T-helper 1 cell treated with Interleukin-12 subunit alpha and Interleukin-12 subunit beta and Interleukin-4 antibody, amounts not matched to agents 30 μg/mL and 1 μg/mL, for 36 hours (primary cell): Measurements from ENCODE around the gene RNF187.
A peak's percentile ranks its signal among the peaks of the same experiment; 100 is the strongest.

Experiments
- H3K27ac Mint-ChIP-seq: one replicate; pipeline ENCODE4 v1.8.0; 2021; ENCODE audit warnings: mild to moderate bottlenecking, mixed read lengths
- H3K27me3 Mint-ChIP-seq: one replicate; pipeline ENCODE4 v1.8.0; 2021; ENCODE audit warnings: low read depth, mixed read lengths
- H3K36me3 Mint-ChIP-seq: one replicate; pipeline ENCODE4 v1.8.0; 2021; ENCODE audit warnings: low read depth, mixed read lengths
- H3K4me1 Mint-ChIP-seq: one replicate; pipeline ENCODE4 v1.8.0; 2021; ENCODE audit warnings: low read depth, mixed read lengths
- H3K4me3 Mint-ChIP-seq: one replicate; pipeline ENCODE4 v1.8.0; 2021; ENCODE audit warnings: mild to moderate bottlenecking, moderate library complexity, mixed read lengths
- H3K9me3 Mint-ChIP-seq: one replicate; pipeline ENCODE4 v1.8.0; 2021; ENCODE audit warnings: mixed read lengths

Gene RNF187

DNA sequence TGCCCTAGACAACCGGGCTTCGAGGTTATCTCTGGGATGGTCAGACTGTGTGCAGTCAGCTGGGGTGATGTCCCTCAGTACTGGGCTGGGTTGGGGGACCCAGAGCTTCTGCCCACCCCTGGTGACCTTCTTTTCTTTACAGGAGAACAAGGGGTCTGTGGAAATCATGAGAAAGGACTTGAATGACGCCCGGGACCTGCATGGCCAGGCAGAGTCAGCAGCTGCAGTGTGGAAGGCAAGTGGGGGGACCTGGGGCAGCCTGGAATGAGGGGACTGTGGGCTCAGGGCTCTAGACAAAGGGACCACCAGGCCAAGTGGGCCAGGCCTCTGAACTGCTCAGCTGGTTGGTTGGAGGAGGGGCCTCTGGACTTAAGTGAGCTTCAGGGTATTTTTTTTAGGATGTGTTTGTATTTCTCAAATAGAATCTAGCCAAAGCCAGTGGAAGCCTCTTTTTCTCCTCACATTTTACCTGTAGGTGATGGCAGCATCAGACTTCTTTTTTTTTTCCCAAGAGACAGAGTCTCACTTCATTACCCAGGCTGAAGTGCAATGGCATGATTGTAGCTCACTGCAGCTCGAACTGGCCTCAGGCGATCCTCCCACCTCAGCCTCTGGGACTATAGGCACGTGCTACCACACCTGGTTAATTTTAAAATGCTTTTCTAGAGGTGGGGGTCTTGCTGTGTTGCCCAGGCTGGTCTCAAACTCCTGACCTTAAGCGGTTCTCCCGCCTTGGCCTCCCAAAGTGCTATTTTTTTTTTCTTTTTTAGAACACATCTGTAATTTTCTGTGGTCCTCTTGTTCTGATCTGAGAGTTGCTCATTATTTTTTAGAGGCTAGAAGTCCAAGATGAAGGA is 1.9 kb downstream of the RNF187 start:
- Mint-ChIP-seq H3K9me3 (no peaks in the 10 kb centered on the region), H3K4me3 (peak overlapping the region; percentile 94), H3K27ac (peak overlapping the region; percentile 41), H3K4me1 (peaks cover 31% of the 10 kb centered on the region), H3K27me3 (no peaks in the 10 kb centered on the region), H3K36me3 (peaks cover 36% of the 10 kb centered on the region)

DNA sequence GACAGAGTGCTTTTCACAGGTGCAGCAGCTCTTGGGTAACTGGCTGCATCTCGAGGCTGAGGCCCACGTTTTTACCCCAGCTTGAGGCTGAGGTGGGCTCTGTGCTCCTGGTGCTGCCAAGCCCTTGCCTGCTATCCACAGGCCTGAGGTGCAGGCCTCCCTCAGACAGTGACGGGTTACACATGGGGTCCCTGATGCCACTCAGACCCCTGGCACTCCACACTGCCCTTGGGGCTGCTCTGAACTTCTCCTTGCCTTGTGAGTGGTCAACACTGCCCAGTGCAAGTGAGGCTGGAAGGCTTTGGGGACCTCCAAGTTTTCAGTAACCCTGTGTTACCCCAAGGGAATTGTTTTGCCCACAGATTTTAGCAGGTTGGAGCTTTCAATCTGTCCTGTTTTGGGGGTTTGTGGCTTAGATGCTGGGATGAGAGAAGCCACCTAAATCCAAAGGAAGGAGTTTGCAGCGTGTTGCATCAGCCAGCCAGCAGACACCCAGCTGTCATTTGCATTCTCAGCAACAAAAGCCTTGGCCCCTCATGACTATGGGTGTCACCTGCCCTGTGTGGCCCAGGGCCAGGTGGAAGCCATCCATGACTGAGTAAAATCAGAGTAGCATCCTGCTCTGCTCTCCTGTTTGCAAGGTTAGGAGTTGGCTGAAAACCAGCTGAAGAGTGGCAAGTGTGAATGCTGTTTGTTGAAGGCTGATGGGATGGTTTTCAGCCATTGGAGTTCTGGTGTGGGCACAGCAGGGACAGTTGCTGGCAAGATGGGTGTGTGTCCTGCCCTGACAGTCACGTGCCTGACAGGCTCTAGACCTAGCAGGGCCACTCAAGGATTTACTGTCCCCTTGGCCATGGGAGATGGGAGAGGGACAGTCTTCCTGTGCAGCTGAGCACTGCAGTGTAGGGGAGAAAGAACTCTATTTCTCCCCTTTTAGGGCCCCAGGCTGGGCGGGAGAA is 3.2 kb downstream of the RNF187 start:
- H3K36me3 Mint-ChIP-seq: peaks cover 46% of the 10 kb centered on the region
- H3K27ac Mint-ChIP-seq: peak overlapping the region; percentile 50
- H3K4me3 Mint-ChIP-seq: peak overlapping the region; percentile 48
- H3K27me3 Mint-ChIP-seq: no peaks in the 10 kb centered on the region
- H3K4me1 Mint-ChIP-seq: peaks cover 32% of the 10 kb centered on the region
- no peaks in the 10 kb centered on the region for H3K9me3 Mint-ChIP-seq

DNA sequence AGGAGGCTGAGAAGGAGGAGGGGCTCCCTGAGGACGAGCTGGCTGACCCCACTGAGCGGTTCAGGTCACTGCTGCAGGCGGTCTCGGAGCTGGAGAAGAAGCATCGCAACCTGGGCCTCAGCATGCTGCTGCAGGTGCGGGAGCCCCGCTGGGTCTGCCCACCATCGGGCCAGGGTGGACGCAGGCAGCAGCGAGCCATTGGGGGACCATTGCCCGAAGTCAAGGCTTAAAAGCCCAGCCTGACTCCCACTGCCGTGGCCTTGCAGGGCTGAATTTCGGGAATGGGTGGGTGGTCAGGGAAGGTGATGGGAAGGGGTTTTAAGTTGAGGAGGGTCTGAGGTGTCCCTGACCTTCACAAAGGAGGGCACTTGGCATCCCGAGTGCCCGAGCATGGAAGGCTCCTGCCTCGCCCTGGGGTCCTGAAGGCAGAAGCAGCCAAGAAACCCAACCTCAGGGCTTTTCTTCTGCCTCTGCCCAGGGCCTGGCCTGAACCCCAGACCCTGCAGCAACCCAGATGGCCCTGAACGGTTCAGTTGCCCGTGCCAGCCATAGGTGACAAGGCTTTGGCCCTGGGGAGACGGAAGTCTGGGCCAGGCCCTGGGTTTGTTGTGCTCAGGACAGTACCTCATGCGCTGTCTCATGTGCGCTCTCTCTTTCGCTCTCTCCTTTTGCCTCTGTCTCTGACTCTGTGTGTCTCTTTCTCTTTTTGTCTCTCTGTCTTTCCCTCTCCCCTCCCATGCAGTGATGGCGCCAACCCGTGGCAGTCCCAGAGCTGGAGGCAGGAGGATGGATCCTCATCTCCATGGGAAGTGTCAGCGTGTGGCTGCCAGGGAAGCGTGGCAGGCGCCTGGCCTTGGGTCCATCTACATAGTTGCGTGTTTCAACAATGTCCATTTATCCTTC is 6.2 kb downstream of the RNF187 start:
- Mint-ChIP-seq H3K27ac (no peak overlapping the region), H3K4me3 (no peak overlapping the region), H3K9me3 (no peaks in the 10 kb centered on the region), H3K27me3 (no peaks in the 10 kb centered on the region), H3K4me1 (peaks cover 30% of the 10 kb centered on the region), H3K36me3 (peaks cover 68% of the 10 kb centered on the region)

DNA sequence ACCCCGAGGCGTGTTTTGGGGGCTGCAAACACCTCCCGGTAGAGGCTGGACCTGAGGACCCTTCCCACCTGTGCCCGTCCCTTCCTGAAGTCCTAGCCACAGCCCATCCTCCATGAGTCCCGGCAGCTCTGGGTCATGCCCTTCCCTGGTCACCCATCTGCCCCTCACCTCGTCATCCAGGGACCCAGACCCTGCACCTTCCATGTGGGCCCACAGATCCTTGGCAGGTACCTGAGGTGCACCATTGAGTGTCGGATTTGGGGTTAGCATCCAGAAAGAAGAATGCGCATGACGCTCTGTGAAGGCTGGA is 6.8 kb downstream of the RNF187 start:
- Mint-ChIP-seq H3K27ac (no peak overlapping the region), H3K4me1 (peaks cover 24% of the 10 kb centered on the region), H3K4me3 (no peak overlapping the region), H3K9me3 (no peaks in the 10 kb centered on the region), H3K36me3 (peaks cover 65% of the 10 kb centered on the region), H3K27me3 (no peaks in the 10 kb centered on the region)

GRCh38 chr1:228494391-228494790 is 7.2 kb downstream of the RNF187 start:
- Mint-ChIP-seq H3K9me3 (no peaks in the 10 kb centered on the region), H3K27me3 (no peaks in the 10 kb centered on the region), H3K4me3 (no peak overlapping the region), H3K4me1 (peaks cover 21% of the 10 kb centered on the region), H3K36me3 (peaks cover 66% of the 10 kb centered on the region), H3K27ac (no peak overlapping the region)

DNA sequence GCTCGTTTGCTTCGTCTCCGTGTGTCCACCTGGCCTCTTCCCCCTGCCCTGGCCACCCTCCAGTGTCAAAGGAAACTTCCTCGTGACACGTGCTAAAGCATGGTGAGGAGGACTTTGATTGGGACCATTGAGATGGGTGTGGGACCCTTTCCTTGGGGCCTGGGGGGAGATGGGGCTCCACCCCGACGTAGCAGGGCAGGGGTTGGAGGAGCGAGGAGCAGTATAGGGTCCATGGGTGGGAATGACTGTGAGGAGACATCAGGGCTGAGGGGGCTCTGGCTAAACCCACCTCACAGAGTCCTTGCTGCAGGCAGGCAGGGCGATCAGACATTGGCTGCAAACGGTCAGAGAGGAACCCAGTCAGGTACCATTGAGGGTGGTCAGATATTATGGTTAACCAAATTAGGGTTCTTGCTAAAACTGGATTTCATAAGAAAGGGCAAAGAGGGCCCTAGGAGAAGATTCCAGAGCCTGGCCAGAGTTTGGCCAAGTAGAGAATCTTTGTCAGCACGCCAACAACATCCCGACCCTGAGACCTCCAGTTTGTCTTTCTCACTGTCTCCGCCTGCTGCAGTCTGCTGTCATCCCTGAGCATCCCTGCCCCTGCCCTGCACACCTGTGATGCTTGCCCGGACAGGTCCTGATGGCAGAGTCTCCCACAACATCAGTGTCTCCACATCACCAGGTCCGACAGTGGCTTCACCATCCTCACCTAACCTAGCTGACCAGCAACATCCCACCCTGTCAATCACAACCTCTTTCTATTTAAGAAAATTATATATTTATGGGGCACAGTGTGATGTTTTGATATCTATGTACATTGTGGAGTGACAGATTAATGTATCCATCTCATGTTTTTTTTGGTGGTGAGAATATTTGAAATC is 8.0 kb downstream of the RNF187 start:
- Mint-ChIP-seq H3K36me3 (peaks cover 61% of the 10 kb centered on the region), H3K9me3 (no peaks in the 10 kb centered on the region), H3K4me1 (peaks cover 20% of the 10 kb centered on the region), H3K27ac (no peak overlapping the region), H3K4me3 (no peak overlapping the region), H3K27me3 (no peaks in the 10 kb centered on the region)

DNA sequence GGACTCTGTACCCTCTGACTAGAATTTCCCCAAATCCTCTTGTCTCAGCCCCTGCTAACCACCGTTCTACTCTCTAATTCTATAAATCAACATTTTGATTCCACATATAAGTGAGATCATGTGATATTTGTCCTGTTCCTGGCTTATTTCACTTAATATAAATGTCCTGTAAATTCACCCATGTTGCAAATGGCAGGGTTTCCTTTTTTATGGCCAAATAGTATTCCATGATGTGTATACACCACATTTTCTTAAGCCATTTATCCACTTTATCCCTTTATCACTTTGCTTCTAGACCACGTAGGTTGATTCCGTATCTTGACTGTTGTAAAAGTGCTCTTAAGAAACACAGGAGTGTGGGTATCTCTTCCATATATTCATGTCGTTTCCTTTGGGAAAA is 8.9 kb downstream of the RNF187 start:
- no peaks in the 10 kb centered on the region for H3K27me3 Mint-ChIP-seq
- no peaks in the 10 kb centered on the region for H3K9me3 Mint-ChIP-seq
- no peak overlapping the region for H3K4me3 Mint-ChIP-seq
- H3K4me1 Mint-ChIP-seq: peaks cover 22% of the 10 kb centered on the region
- H3K27ac Mint-ChIP-seq: no peak overlapping the region
- peaks cover 56% of the 10 kb centered on the region for H3K36me3 Mint-ChIP-seq

DNA sequence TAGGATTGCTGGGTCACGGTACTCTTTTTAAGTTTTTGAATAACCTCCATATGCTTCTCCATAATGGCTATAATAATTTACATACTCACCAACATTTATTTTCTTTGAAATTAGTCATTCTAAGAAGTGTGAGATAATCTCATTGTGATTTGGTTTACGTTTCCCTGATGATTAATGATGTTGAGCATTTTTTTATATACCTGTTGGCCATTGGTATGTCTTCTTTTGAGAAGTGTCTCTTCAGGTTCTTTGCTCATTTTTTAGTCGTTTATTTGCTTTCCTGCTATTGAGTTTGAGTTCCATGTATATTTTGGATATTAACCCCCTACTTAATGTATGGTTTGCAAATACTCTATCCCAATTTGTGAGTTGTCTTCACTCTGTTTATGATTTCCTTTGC is 9.3 kb downstream of the RNF187 start:
- no peak overlapping the region for H3K4me3 Mint-ChIP-seq
- peaks cover 26% of the 10 kb centered on the region for H3K4me1 Mint-ChIP-seq
- H3K27me3 Mint-ChIP-seq: no peaks in the 10 kb centered on the region
- H3K27ac Mint-ChIP-seq: no peak overlapping the region
- no peaks in the 10 kb centered on the region for H3K9me3 Mint-ChIP-seq
- peaks cover 55% of the 10 kb centered on the region for H3K36me3 Mint-ChIP-seq

DNA sequence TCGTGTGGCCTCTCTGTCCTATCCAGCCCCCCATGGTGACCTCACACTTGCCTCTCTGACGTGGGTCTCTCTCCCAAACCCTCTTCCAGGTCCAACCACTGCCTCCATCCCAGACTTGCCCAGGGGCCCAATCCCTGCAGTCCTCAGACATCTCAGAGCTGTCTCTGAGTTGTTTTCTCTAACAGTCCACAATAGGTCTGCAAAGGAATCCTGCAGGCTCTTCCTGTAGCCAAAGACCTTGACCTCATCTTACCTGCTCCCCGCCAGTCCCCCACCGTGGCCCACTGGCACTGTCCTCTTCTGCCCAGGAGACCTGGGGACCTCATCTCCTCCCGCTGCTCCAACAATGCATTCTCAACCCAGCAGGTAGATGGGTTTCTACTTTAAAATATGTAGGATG is 10.0 kb downstream of the RNF187 start:
- no peak overlapping the region for H3K27ac Mint-ChIP-seq
- peaks cover 48% of the 10 kb centered on the region for H3K36me3 Mint-ChIP-seq
- H3K4me3 Mint-ChIP-seq: no peak overlapping the region
- H3K27me3 Mint-ChIP-seq: no peaks in the 10 kb centered on the region
- no peaks in the 10 kb centered on the region for H3K9me3 Mint-ChIP-seq
- peaks cover 24% of the 10 kb centered on the region for H3K4me1 Mint-ChIP-seq

DNA sequence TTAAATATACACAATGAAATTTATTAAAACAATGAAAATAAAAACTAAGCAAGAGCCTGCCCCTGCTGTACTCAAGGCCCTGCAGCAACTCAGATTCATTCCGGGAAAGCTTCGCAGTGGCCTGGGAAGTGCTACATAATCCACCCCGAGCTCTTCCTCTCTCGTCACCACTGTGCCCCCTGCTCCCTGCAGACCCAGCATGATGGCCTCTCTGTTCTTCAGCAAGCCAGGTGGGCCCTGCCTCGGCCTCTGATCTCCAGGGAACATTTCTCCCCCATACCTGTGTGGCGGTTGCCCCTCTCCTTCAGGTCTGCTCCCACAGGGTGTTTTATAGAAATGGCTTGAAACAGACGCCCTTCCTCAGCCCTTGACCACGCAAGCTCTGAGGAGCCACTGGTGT is 10.6 kb downstream of the RNF187 start:
- Mint-ChIP-seq H3K4me3 (no peak overlapping the region), H3K36me3 (peaks cover 44% of the 10 kb centered on the region), H3K27ac (no peak overlapping the region), H3K4me1 (peaks cover 24% of the 10 kb centered on the region), H3K9me3 (no peaks in the 10 kb centered on the region), H3K27me3 (no peaks in the 10 kb centered on the region)

- no peaks in the 10 kb centered on the region for H3K9me3 Mint-ChIP-seq
- peak overlapping the region; percentile 3 for H3K27ac Mint-ChIP-seq
Measured at GRCh38 chr1:228500143-228500734, 13.1 kb downstream of the RNF187 start.

GRCh38 chr1:228500901-228501871 is 14.0 kb downstream of the RNF187 start:
- Mint-ChIP-seq H3K27me3 (peaks cover 13% of the 10 kb centered on the region), H3K27ac (peak overlapping the region; percentile 18), H3K4me3 (peak overlapping the region; percentile 74), H3K36me3 (peaks cover 21% of the 10 kb centered on the region), H3K9me3 (no peaks in the 10 kb centered on the region), H3K4me1 (peaks cover 21% of the 10 kb centered on the region)

More at GRCh38 chr1:228500143-228500734, 13.1 kb downstream of the RNF187 start:
- H3K27me3 Mint-ChIP-seq: peaks cover 11% of the 10 kb centered on the region
- peak overlapping the region; percentile 74 for H3K4me3 Mint-ChIP-seq
- H3K36me3 Mint-ChIP-seq: peaks cover 28% of the 10 kb centered on the region
- H3K4me1 Mint-ChIP-seq: peaks cover 21% of the 10 kb centered on the region
